ENCODE results near the gene BTNL3.

DNA sequence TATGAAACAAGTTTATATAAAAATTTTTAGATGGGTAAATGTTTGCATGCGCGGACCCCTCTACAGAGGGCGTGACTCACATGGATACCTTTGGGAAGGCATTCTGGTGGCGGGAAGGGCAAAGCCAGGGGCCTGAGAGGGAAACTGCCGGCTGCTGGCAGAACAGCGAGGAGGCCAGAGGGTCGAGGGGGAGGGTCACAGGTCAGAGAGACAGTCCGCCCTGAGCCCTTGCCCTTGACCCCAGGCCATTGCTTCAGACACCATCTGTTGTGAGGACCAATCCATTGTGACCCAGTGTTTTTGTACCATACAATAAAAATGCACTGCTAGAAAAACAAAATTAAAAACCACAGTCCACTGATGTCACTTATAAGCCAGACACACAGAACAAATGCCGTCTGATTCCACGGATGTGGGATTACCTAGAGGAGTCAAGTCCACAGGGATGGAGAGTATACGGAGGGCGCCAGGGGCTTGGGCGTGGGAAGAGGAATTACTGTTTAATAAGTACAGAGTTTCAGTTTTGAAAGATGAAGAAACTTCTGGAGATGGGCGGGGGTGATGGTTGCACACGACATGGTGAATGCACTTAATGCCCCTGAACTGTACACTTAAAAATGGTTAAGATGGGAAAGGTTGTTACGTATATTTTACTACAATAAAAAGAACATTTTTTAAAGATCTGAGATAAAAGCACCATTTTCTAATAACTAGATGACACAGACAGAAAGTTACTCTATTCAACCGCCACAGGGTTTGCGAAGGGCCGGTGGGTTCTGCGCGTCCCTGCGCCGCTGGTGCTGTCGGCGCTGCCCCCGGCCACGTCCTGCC, 63.4 kb downstream of the BTNL3 start:
- TF ChIP-seq, protein P1, sequence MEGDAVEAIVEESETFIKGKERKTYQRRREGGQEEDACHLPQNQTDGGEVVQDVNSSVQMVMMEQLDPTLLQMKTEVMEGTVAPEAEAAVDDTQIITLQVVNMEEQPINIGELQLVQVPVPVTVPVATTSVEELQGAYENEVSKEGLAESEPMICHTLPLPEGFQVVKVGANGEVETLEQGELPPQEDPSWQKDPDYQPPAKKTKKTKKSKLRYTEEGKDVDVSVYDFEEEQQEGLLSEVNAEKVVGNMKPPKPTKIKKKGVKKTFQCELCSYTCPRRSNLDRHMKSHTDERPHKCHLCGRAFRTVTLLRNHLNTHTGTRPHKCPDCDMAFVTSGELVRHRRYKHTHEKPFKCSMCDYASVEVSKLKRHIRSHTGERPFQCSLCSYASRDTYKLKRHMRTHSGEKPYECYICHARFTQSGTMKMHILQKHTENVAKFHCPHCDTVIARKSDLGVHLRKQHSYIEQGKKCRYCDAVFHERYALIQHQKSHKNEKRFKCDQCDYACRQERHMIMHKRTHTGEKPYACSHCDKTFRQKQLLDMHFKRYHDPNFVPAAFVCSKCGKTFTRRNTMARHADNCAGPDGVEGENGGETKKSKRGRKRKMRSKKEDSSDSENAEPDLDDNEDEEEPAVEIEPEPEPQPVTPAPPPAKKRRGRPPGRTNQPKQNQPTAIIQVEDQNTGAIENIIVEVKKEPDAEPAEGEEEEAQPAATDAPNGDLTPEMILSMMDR (IDR thresholded peaks at IDR 0.05; ENCODE audit: low read depth, low read length, missing input control): no peak
- no peak for TF ChIP-seq RXRA (IDR thresholded peaks at IDR 0.05)
- TF ChIP-seq, protein P2, sequence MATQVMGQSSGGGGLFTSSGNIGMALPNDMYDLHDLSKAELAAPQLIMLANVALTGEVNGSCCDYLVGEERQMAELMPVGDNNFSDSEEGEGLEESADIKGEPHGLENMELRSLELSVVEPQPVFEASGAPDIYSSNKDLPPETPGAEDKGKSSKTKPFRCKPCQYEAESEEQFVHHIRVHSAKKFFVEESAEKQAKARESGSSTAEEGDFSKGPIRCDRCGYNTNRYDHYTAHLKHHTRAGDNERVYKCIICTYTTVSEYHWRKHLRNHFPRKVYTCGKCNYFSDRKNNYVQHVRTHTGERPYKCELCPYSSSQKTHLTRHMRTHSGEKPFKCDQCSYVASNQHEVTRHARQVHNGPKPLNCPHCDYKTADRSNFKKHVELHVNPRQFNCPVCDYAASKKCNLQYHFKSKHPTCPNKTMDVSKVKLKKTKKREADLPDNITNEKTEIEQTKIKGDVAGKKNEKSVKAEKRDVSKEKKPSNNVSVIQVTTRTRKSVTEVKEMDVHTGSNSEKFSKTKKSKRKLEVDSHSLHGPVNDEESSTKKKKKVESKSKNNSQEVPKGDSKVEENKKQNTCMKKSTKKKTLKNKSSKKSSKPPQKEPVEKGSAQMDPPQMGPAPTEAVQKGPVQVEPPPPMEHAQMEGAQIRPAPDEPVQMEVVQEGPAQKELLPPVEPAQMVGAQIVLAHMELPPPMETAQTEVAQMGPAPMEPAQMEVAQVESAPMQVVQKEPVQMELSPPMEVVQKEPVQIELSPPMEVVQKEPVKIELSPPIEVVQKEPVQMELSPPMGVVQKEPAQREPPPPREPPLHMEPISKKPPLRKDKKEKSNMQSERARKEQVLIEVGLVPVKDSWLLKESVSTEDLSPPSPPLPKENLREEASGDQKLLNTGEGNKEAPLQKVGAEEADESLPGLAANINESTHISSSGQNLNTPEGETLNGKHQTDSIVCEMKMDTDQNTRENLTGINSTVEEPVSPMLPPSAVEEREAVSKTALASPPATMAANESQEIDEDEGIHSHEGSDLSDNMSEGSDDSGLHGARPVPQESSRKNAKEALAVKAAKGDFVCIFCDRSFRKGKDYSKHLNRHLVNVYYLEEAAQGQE (IDR thresholded peaks at IDR 0.05): no peak
- TF ChIP-seq EGR1 (IDR thresholded peaks at IDR 0.05; ENCODE audit: low read depth in 2 of 2): no peak
- TF ChIP-seq YY1 (IDR thresholded peaks at IDR 0.05): no peak
- TF ChIP-seq, protein P3, sequence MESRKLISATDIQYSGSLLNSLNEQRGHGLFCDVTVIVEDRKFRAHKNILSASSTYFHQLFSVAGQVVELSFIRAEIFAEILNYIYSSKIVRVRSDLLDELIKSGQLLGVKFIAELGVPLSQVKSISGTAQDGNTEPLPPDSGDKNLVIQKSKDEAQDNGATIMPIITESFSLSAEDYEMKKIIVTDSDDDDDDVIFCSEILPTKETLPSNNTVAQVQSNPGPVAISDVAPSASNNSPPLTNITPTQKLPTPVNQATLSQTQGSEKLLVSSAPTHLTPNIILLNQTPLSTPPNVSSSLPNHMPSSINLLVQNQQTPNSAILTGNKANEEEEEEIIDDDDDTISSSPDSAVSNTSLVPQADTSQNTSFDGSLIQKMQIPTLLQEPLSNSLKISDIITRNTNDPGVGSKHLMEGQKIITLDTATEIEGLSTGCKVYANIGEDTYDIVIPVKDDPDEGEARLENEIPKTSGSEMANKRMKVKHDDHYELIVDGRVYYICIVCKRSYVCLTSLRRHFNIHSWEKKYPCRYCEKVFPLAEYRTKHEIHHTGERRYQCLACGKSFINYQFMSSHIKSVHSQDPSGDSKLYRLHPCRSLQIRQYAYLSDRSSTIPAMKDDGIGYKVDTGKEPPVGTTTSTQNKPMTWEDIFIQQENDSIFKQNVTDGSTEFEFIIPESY (IDR thresholded peaks at IDR 0.05): no peak
- TF ChIP-seq, protein P4, sequence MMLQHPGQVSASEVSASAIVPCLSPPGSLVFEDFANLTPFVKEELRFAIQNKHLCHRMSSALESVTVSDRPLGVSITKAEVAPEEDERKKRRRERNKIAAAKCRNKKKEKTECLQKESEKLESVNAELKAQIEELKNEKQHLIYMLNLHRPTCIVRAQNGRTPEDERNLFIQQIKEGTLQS (IDR thresholded peaks at IDR 0.05): no peak
- no peak for TF ChIP-seq RAD21 (IDR thresholded peaks at IDR 0.05)
- TF ChIP-seq, protein P5, sequence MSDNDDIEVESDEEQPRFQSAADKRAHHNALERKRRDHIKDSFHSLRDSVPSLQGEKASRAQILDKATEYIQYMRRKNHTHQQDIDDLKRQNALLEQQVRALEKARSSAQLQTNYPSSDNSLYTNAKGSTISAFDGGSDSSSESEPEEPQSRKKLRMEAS (IDR thresholded peaks at IDR 0.05): no peak
- no peak for TF ChIP-seq JUND (IDR thresholded peaks at IDR 0.05)
- no peak for TF ChIP-seq TAF1 (conservative IDR thresholded peaks at IDR 0.05)
- TF ChIP-seq FOXA1 (IDR thresholded peaks at IDR 0.05): no peak
- TF ChIP-seq NR2F2 (IDR thresholded peaks at IDR 0.05): no peak
